ENCODE data around the gene PLPPR5. TPM values are rescaled to one million over a fixed set of nuclear protein-coding genes. Genes with fewer than 3 reads are reported as not detected.

Gene PLPPR5
- total and polyA plus RNA-seq, 2 donors (not counting 1 experiment from before 2014, with no cell fraction given), result under 0.01 to 0.25 TPM

- Histone ChIP-seq H3K36me3 (ENCODE audit: control insufficient read depth, insufficient read depth, low read length) (no peaks in the 10 kb centered on the region), H3K4me1 (ENCODE audit: control insufficient read depth, extremely low read depth, insufficient read depth, low read length) (no peaks in the 10 kb centered on the region), H2AFZ (ENCODE audit: low read length) (no peak overlapping the region), H3K27ac (ENCODE audit: insufficient read depth, low read length) (no peak overlapping the region), H4K20me1 (ENCODE audit: control insufficient read depth, extremely low read depth, insufficient read depth, low read length) (no peaks in the 10 kb centered on the region), H3K4me3 (replicated peaks in 1 of 4; ENCODE audit: control extremely low read depth in 1 of 4, insufficient read depth in 1 of 4, low read depth in 3 of 4, low read length in 4 of 4) (peak overlapping the region in 1 of 4 experiments; percentile 57), H3K79me2 (ENCODE audit: control insufficient read depth, insufficient read depth, low read length) (no peaks in the 10 kb centered on the region), H3K9me3 (ENCODE audit: control insufficient read depth, insufficient read depth, low read depth, low read length) (no peaks in the 10 kb centered on the region), H3K4me2 (ENCODE audit: extremely low read depth, insufficient read depth, low read length) (peak overlapping the region; percentile 80), H3K9ac (ENCODE audit: insufficient read depth, low read length) (no peak overlapping the region), H3K27me3 (ENCODE audit: control insufficient read depth, insufficient read depth, low read length) (peaks cover 37% of the 10 kb centered on the region)
- no peak for TF ChIP-seq EZH2 (IDR thresholded peaks at IDR 0.05; ENCODE audit: low read length, missing control alignments)
- TF ChIP-seq CTCF (conservative IDR thresholded peaks at IDR 0.05 in 1 of 2, IDR thresholded peaks at IDR 0.05 in 1 of 2; ENCODE audit: low read depth in 1 of 2, low read length in 2 of 2), result no peak
- DNase-seq (ENCODE audit: low read depth in 2 of 2), result no peak
These were observed 944 bp downstream of the PLPPR5 start for GRCh38 chr1:99003581-99004253.

GRCh38 chr1:98992844-98993243 is 11.8 kb downstream of the PLPPR5 start:
- Histone ChIP-seq H3K36me3 (ENCODE audit: control insufficient read depth, insufficient read depth, low read length) (no peaks in the 10 kb centered on the region), H3K9me3 (ENCODE audit: control insufficient read depth, insufficient read depth, low read depth, low read length) (no peaks in the 10 kb centered on the region), H3K27me3 (ENCODE audit: control insufficient read depth, insufficient read depth, low read length) (peaks cover 3% of the 10 kb centered on the region), H3K4me1 (ENCODE audit: control insufficient read depth, extremely low read depth, insufficient read depth, low read length) (no peaks in the 10 kb centered on the region), H2AFZ (ENCODE audit: low read length) (no peak overlapping the region), H4K20me1 (ENCODE audit: control insufficient read depth, extremely low read depth, insufficient read depth, low read length) (no peaks in the 10 kb centered on the region), H3K27ac (ENCODE audit: insufficient read depth, low read length) (no peak overlapping the region), H3K4me2 (ENCODE audit: extremely low read depth, insufficient read depth, low read length) (no peak overlapping the region), H3K4me3 (replicated peaks in 1 of 4; ENCODE audit: control extremely low read depth in 1 of 4, insufficient read depth in 1 of 4, low read depth in 3 of 4, low read length in 4 of 4) (no peak overlapping the region), H3K79me2 (ENCODE audit: control insufficient read depth, insufficient read depth, low read length) (no peaks in the 10 kb centered on the region), H3K9ac (ENCODE audit: insufficient read depth, low read length) (no peak overlapping the region)
- DNase-seq (ENCODE audit: low read depth in 2 of 2), result no peak
- TF ChIP-seq CTCF (conservative IDR thresholded peaks at IDR 0.05 in 1 of 2, IDR thresholded peaks at IDR 0.05 in 1 of 2; ENCODE audit: low read depth in 1 of 2, low read length in 2 of 2) (no peak), EZH2 (IDR thresholded peaks at IDR 0.05; ENCODE audit: low read length, missing control alignments) (no peak)

GRCh38 chr1:98991127-98992012 is 13.3 kb downstream of the PLPPR5 start:
- no peak overlapping the region for H2AFZ ChIP-seq (ENCODE audit: low read length)
- no peak for TF ChIP-seq EZH2 (IDR thresholded peaks at IDR 0.05; ENCODE audit: low read length, missing control alignments)
- peak in 1 of 2 donors; percentile 22 for TF ChIP-seq CTCF (conservative IDR thresholded peaks at IDR 0.05 in 1 of 2, IDR thresholded peaks at IDR 0.05 in 1 of 2; ENCODE audit: low read depth in 1 of 2, low read length in 2 of 2)
- H3K27me3 ChIP-seq (ENCODE audit: control insufficient read depth, insufficient read depth, low read length), result no peaks in the 10 kb centered on the region
- H3K4me3 ChIP-seq (replicated peaks in 1 of 4; ENCODE audit: control extremely low read depth in 1 of 4, insufficient read depth in 1 of 4, low read depth in 3 of 4, low read length in 4 of 4), result no peak overlapping the region
- peak; percentile 79 to 96 for DNase-seq (ENCODE audit: low read depth in 2 of 2)
- H3K9me3 ChIP-seq (ENCODE audit: control insufficient read depth, insufficient read depth, low read depth, low read length), result no peaks in the 10 kb centered on the region
- H4K20me1 ChIP-seq (ENCODE audit: control insufficient read depth, extremely low read depth, insufficient read depth, low read length), result no peaks in the 10 kb centered on the region
- H3K4me1 ChIP-seq (ENCODE audit: control insufficient read depth, extremely low read depth, insufficient read depth, low read length), result no peaks in the 10 kb centered on the region
- H3K36me3 ChIP-seq (ENCODE audit: control insufficient read depth, insufficient read depth, low read length), result no peaks in the 10 kb centered on the region
- H3K4me2 ChIP-seq (ENCODE audit: extremely low read depth, insufficient read depth, low read length), result no peak overlapping the region
- no peak overlapping the region for H3K9ac ChIP-seq (ENCODE audit: insufficient read depth, low read length)
- H3K27ac ChIP-seq (ENCODE audit: insufficient read depth, low read length), result no peak overlapping the region
- H3K79me2 ChIP-seq (ENCODE audit: control insufficient read depth, insufficient read depth, low read length), result no peaks in the 10 kb centered on the region
